BLaER1 (cell line): ENCODE data around the gene WIZ.
A peak's percentile ranks its signal among the peaks of the same experiment; 100 is the strongest.
"Not testable (repeated sequence)": the region's sequence is repeated elsewhere in the genome, so short reads cannot be mapped to it uniquely, and the experiment has no call there.

Source experiments
- H3K27ac ChIP-seq: shearing (Covaris generic); formaldehyde crosslinking; 2 replicates; pipeline ENCODE4 v1.8.1; 2022
- H3K27me3 ChIP-seq: shearing (Covaris generic); formaldehyde crosslinking; 2 replicates; pipeline ENCODE4 v1.8.1; 2022
- H3K36me3 ChIP-seq: shearing (Covaris generic); formaldehyde crosslinking; 2 replicates; pipeline ENCODE4 v1.8.1; 2022
- H3K4me1 ChIP-seq: shearing (Covaris generic); formaldehyde crosslinking; 2 replicates; pipeline ENCODE4 v1.8.1; 2022
- H3K4me2 ChIP-seq: shearing (Covaris generic); formaldehyde crosslinking; 2 replicates; pipeline ENCODE4 v1.8.1; 2022
- H3K4me3 ChIP-seq: shearing (Covaris generic); formaldehyde crosslinking; 2 replicates; pipeline ENCODE4 v1.8.1; 2022
- H3K9ac ChIP-seq: shearing (Covaris generic); formaldehyde crosslinking; 2 replicates; pipeline ENCODE4 v1.8.1; 2022
- H3K9me3 ChIP-seq: shearing (Covaris generic); formaldehyde crosslinking; 2 replicates; pipeline ENCODE4 v1.8.1; 2022
- H4K20me1 ChIP-seq: shearing (Covaris generic); formaldehyde crosslinking; 2 replicates; pipeline ENCODE4 v1.8.1; 2022
- Cebpa-rat ChIP-seq: shearing (Covaris generic); IDR thresholded peaks from 2 replicates; pipeline ENCODE4 v1.8.1; 2022

WIZ gene, protein sequence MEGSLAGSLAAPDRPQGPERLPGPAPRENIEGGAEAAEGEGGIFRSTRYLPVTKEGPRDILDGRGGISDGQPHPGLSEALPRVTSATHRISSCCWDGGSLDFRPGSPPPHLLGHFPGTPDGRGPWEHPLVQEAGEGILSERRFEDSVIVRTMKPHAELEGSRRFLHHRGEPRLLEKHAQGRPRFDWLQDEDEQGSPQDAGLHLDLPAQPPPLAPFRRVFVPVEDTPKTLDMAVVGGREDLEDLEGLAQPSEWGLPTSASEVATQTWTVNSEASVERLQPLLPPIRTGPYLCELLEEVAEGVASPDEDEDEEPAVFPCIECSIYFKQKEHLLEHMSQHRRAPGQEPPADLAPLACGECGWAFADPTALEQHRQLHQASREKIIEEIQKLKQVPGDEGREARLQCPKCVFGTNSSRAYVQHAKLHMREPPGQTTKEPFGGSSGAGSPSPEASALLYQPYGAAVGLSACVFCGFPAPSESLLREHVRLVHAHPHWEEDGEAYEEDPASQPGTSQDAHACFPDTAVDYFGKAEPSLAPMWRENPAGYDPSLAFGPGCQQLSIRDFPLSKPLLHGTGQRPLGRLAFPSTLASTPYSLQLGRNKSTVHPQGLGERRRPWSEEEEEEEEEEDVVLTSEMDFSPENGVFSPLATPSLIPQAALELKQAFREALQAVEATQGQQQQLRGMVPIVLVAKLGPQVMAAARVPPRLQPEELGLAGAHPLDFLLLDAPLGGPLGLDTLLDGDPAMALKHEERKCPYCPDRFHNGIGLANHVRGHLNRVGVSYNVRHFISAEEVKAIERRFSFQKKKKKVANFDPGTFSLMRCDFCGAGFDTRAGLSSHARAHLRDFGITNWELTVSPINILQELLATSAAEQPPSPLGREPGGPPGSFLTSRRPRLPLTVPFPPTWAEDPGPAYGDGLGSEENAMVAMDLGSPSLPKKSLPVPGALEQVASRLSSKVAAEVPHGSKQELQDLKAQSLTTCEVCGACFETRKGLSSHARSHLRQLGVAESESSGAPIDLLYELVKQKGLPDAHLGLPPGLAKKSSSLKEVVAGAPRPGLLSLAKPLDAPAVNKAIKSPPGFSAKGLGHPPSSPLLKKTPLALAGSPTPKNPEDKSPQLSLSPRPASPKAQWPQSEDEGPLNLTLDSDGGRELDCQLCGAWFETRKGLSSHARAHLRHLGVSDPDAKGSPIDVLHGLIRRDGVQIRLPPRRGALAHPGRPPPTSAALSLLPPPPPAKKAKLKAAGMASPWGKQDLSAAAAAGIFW (N-terminal part only)

DNA sequence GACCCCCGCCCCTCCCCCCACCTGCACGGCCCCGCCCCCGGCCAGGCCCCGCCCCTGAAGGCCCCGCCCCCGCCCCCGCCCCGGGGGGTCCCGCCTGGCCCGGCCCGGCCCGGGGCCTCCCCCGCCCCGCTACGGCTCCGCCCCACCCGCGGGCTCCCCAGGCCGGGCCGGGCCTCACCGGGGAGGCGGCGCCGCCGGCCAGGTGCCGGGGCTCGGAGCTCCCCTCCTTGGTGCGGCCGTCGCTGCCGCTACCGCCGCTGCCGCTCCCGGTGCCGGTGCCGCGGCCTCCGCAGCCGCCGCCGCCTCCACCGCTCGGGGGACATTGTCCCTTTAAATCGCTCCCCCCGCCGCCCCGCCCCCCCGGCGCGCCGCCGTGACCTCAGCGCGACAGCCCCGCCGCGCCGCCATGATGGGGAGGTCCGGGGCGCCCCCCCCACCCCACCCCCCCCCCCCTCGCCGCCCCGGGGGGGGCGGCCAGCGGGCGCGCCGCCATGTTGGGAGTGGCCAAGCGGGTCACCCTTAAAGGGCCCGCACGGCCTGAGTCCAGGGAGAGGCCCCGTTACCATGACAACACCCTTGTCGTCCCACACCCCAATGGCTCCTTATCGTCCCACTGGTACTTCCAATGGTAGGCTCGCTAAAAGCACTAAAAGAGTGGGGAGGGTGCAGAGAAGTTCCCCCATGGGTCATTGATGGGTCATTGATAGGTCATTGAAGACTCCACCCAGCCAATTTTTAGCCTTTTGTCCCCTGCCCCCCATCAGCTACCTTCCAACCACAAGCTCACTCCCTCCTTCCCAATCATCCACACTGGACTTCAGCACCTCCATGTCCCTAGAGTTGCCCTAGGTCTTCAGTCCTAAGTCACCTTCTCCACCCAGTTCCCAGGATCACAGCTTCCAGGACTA, at the start of gene WIZ:
WIZ (minus strand) TSS at position 337 of the 908 bp plus-strand sequence. CDS start 1,649 bp downstream, outside the sequence.
- H4K20me1 ChIP-seq = no peaks in the 10 kb centered on the region
- peaks cover 63% of the 10 kb centered on the region for H3K4me1 ChIP-seq
- no peaks in the 10 kb centered on the region for H3K9me3 ChIP-seq
- H3K27ac ChIP-seq = peak within 1 kb of the TSS; percentile 73
- no peak for TF ChIP-seq Cebpa-rat
- H3K36me3 ChIP-seq = peaks cover 23% of the 10 kb centered on the region; the same call in 1 of the 2 replicates
- peak within 1 kb of the TSS; percentile 67 for H3K9ac ChIP-seq
- peak within 1 kb of the TSS; percentile 71 for H3K4me3 ChIP-seq
- H3K4me2 ChIP-seq = peak within 1 kb of the TSS; percentile 98
- no peaks in the 10 kb centered on the region for H3K27me3 ChIP-seq

DNA sequence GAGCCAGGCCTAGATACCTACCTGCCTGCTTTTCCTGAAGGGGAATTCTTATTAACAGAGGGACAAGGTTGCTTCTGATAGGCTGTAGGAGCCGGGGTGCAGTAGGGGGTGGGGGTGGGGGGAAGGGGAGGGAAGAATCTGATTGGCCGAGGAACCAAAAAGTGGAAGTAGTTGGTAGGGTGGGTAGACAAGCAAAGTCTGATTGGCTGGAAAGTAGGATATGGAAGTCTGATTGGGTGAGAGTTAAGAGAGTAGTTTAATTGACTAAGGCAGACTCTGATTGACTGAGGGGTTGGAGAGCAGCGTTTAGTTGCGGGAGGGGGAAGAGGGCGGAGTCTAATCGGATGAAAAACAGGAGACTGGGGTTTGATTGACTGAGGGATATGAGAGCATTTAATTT, 49.2 kb upstream of the WIZ start:
- Histone ChIP-seq H4K20me1 (no peaks in the 10 kb centered on the region), H3K4me1 (peaks cover 11% of the 10 kb centered on the region; the same call in 1 of the 2 replicates), H3K9me3 (no peaks in the 10 kb centered on the region; the same call in 1 of the 2 replicates), H3K27me3 (no peaks in the 10 kb centered on the region), H3K9ac (no peak overlapping the region), H3K36me3 (no peaks in the 10 kb centered on the region), H3K4me2 (no peak overlapping the region), H3K27ac (no peak overlapping the region), H3K4me3 (no peak overlapping the region)
- TF ChIP-seq Cebpa-rat = no peak

DNA sequence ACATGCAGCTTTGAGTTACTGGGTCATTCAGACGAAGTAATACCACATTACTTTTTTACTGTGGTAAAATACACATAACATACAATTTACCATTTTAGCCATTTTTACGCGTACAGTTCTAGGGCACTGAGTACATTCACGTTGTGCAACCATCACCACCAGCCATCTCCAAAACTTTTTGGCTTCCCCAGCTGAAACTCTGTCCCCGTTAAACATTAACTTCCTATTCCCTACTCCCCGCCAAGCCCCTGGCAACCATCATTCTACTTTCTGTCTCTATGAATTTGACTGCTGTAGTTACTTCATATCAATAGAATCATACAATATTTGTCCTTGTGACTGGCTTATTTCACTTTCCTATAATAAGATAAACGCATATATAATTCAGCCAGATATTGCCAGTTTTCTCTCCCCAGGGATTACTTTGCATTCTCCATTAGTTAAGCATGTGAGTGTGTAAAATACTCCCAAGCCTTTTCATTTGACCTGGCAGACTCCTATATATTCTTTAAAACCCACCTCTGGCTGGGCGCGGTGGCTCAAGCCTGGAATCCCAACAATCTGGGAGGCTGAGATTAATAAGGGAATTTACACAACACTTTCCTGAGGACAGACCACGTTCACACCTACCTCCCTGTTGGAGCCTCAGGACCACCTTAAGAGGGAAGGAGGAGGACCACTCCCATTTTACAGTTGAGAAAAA, 48.6 kb upstream of the WIZ start:
- Histone ChIP-seq H3K4me2 (no peak overlapping the region), H3K4me3 (no peak overlapping the region), H3K9ac (no peak overlapping the region), H3K9me3 (no peaks in the 10 kb centered on the region; the same call in 1 of the 2 replicates), H3K27me3 (no peaks in the 10 kb centered on the region), H3K27ac (no peak overlapping the region), H3K36me3 (no peaks in the 10 kb centered on the region), H3K4me1 (peaks cover 11% of the 10 kb centered on the region; the same call in 1 of the 2 replicates), H4K20me1 (no peaks in the 10 kb centered on the region)
- TF ChIP-seq Cebpa-rat = no peak

DNA sequence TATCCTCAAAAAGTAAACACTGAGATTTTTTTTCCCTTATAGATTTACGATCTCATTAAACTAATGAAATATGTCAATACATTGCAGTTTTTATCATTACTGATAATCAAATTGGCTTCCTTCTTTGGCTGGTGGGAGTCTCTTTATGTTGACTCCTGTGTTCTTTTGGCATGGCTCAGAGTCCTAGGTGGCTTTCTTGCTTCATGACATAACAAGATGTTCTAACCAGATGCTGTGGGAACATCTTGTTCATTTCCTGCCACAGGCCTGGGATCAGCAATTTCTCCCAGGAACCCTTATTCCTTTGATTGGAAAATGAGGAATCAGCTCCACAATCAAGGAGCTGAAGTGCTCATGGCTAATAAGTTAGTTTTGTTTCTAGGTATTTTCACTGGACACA, 45.4 kb upstream of the WIZ start:
- Histone ChIP-seq H3K4me3 (no peak overlapping the region), H4K20me1 (no peaks in the 10 kb centered on the region), H3K9me3 (no peaks in the 10 kb centered on the region; the same call in 1 of the 2 replicates), H3K9ac (no peak overlapping the region), H3K27me3 (no peaks in the 10 kb centered on the region), H3K36me3 (no peaks in the 10 kb centered on the region), H3K4me2 (no peak overlapping the region), H3K27ac (no peak overlapping the region), H3K4me1 (no peaks in the 10 kb centered on the region)
- TF ChIP-seq Cebpa-rat = no peak

DNA sequence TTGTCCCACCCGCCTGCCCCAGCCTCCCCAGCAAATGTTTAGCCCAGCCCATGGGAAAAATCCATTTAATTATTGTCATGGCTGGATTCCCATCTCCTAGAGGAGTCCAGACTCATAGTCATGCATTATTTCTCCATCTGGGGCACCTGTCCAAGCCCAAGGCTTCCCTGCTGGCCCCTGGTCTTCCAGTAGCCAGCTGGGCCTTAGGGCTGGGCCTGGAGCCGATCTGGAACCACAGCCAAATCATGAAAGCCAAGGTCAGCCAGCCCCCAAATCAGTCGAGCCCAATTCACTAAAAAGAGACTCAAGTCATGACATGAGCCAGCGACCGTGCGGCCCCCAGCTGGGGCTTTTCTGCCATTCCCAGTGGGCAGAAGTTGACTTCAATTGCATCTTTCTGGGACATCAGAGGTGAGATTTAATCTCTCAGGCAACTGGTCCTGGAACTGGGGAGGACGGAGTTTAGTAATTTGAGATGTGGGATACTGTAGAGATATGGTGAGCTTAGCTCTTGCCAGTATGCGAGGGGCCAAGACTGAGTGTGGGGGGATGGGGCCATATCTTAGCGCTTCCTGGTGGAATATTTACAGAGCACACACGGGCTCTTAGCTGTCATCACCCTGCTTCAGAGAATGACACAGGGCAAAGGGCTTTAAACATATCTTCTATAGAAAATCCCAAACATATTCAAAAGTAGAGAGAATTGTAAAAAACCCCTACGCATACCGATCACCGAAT, 38.9 kb upstream of the WIZ start:
- Histone ChIP-seq H3K27ac (no peak overlapping the region), H3K9ac (no peak overlapping the region), H4K20me1 (no peaks in the 10 kb centered on the region), H3K4me3 (no peak overlapping the region), H3K36me3 (no peaks in the 10 kb centered on the region), H3K27me3 (no peaks in the 10 kb centered on the region), H3K9me3 (peaks cover 6% of the 10 kb centered on the region), H3K4me1 (no peaks in the 10 kb centered on the region), H3K4me2 (no peak overlapping the region)
- TF ChIP-seq Cebpa-rat = no peak

DNA sequence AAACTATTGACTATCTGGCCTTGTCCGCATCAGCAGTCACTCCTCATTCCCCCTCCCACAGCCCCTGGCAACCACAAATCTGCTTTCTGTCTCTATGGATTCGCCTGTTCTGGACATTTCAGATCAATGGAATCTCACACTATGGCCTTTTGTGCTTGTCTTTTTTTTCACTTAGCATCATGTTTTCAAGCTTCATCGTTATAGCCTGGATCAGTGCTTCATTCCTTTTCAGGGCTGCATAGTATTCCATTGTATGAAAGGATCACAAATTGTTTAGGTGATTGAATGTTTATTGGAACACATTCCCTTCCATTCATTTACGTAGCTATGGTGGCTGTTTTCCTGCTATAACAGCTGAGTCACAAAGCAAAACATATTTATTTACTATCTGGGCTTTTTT, 37.3 kb upstream of the WIZ start:
- no peaks in the 10 kb centered on the region for H3K36me3 ChIP-seq
- H3K4me2 ChIP-seq = no peak overlapping the region
- H4K20me1 ChIP-seq = no peaks in the 10 kb centered on the region
- H3K4me3 ChIP-seq = no peak overlapping the region
- no peaks in the 10 kb centered on the region for H3K27me3 ChIP-seq
- TF ChIP-seq Cebpa-rat = no peak
- H3K9ac ChIP-seq = no peak overlapping the region
- H3K9me3 ChIP-seq = peaks cover 6% of the 10 kb centered on the region
- no peak overlapping the region for H3K27ac ChIP-seq
- no peaks in the 10 kb centered on the region for H3K4me1 ChIP-seq

DNA sequence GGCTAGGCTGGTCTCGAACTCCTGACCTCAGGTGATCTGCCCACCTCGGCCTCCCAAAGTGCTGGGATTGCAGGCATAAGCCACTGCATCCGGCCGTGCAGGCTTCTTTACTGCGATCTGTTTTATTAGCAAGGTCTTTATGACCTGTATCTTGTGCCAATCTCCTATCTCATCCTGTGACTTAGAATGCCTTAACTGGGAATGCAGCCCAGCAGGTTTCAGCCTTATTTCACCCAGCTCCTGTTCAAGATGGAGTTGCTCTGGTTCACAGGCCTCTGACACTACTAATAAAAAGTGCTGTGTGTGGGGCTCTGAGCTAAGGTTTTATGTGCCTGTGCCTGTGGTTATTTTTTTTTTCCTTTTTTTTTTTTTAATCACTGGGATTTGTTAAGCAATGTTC, 36.0 kb upstream of the WIZ start:
- not testable (repeated sequence) for H4K20me1 ChIP-seq, H3K27ac ChIP-seq, H3K4me3 ChIP-seq, H3K27me3 ChIP-seq, H3K9ac ChIP-seq, H3K36me3 ChIP-seq, H3K4me2 ChIP-seq, H3K4me1 ChIP-seq, H3K9me3 ChIP-seq

DNA sequence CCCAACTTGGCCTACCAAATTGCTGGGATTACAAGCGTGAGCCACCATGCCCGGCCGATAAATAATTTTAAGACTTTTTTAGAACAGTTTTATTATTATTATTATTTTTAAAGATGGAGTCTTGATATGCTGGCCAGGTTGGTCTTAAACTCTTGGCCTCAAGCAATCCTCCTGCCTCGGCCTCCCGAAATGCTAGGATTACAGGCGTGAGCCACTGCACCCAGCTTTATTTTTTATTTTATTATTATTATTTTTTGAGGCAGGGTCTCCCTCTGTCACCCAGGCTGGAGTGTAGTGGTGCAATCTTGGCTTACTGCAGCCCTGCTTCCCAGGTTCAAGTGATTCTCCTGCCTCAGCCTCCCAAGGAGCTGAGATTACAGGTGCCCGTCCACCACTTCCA, 31.2 kb upstream of the WIZ start:
- H3K27ac ChIP-seq, H3K27me3 ChIP-seq: not testable (repeated sequence)

More for the DNA sequence above, 31.2 kb upstream of the WIZ start:
- not testable (repeated sequence) for H3K4me2 ChIP-seq, H3K36me3 ChIP-seq, H4K20me1 ChIP-seq, H3K4me3 ChIP-seq, H3K9ac ChIP-seq, H3K9me3 ChIP-seq
- H3K4me1 ChIP-seq = peaks cover 10% of the 10 kb centered on the region
